Ovary (tissue), 9 donors: ENCODE results near the gene EFNA5. TPM values are rescaled to one million over a fixed set of nuclear protein-coding genes. Genes with fewer than 3 reads are reported as not detected.

Experiments
- DNase-seq, 5 donors: peaks; one replicate each; pipeline ENCODE4 v3.0.0-alpha.2; 2019 to 2020
- H3K27ac ChIP-seq, 2 donors: fragments of 200-600 bp; one replicate each; pipeline versions ENCODE4 v1.5.1 to v1.8.0; 2019 to 2022
- H3K27me3 ChIP-seq: fragments of 200-600 bp; one replicate; pipeline ENCODE4 v1.8.0; 2022
- H3K36me3 ChIP-seq: fragments of 200-600 bp; sonication (generic); one replicate; pipeline ENCODE4 v1.5.1; 2019
- H3K4me1 ChIP-seq: one replicate; pipeline ENCODE4 v1.8.1; 2013; ENCODE audit warnings: mild to moderate bottlenecking, moderate library complexity; ENCODE audit not compliant: insufficient read depth
- H3K4me3 ChIP-seq: fragments of 200-600 bp; sonication (generic); one replicate; pipeline ENCODE4 v1.5.1; 2017
- H3K9me3 ChIP-seq, 2 donors: fragments of 200-600 bp in 1 of 2; sonication (generic) in 1 of 2; one replicate each; pipeline versions ENCODE4 v1.5.1 to v1.8.1; 2013 to 2019; ENCODE audit warnings: mild to moderate bottlenecking in 1 of 2, moderate library complexity in 1 of 2
- CTCF ChIP-seq, 3 donors: fragments of 450-650 bp in 2 of 3; fragments of 200-600 bp in 1 of 3; IDR thresholded peaks; one replicate each; pipeline versions ENCODE4 v1.5.1 to v1.8.0; 2016 to 2022; ENCODE audit warnings: antibody characterized with exemption in 3 of 3, mild to moderate bottlenecking in 1 of 3
- EP300 ChIP-seq: sonication (generic); formaldehyde crosslinking; IDR thresholded peaks from one replicate; pipeline ENCODE4 v1.6.1; 2017; ENCODE audit warnings: antibody characterized with exemption
- POLR2A ChIP-seq: fragments of 450-650 bp; IDR thresholded peaks from one replicate; pipeline ENCODE4 v1.6.1; 2017; ENCODE audit warnings: antibody characterized with exemption, mild to moderate bottlenecking, moderate library complexity
- WGBS, 3 donors: extraction: QIAGEN DNeasy Blood & Tissue Kit in 1 of 3; methylation state at CpG; one replicate each; pipeline versions ENCODE4 v1.1.5 to v1.1.7; 2013 to 2017; 5-methylcytosine and 5-hydroxymethylcytosine counted together
- intact Hi-C, 4 donors: fragments of 100-400 bp; cut with DNase I; formaldehyde crosslinking; loops; one replicate each; pipeline versions ENCODE4 v1.11.0 to v1.15.1; 2022 to 2023
- polyA plus RNA-seq, 2 donors: library from polyadenylated mRNA; stranded (reverse); fragments of 200-250 nt in 1 of 2; fragments of 350-450 nt in 1 of 2; fragmentation: Illumina TruSeq in 1 of 2; extraction: RNeasy Lipid Tissue Mini Kit (QIAGEN cat#74804) in 1 of 2; gene quantifications; one replicate each; pipeline ENCODE4 v1.2.3, GENCODE V29; 2013 to 2014
- total RNA-seq, 7 donors: library from RNA; depleted of rRNA in 2 of 7; stranded (reverse); fragments of >200 nt in 2 of 7; fragmentation: NEBNext Ultra II Directional in 3 of 7; extraction: Animal tissue kit (Norgen Biotek cat#: 25700) in 3 of 7; gene quantifications; one replicate each; pipeline versions ENCODE4 v1.1.0 to v1.2.4, GENCODE V29; 2016 to 2023
- donor health status: DM: no; HTN: no; CAD: no; lungs with moderate emphysema.
- donor health status: DM: no; HTN: no; CAD: no.
- donor health status: Bipolar disorder and iron deficiency.
- donor health status: DM: yes; HTN: yes; CAD: no.
- donor health status: DM: no; HTN: no; CAD: no.
- donor health status: DM: yes; HTN: yes; CAD: no.

The EFNA5 gene
- total and polyA plus RNA-seq, 9 donors = 1.5 to 20.6 (median 7.7) TPM

GRCh38 chr5:107400328-107400727 lies 270.4 kb downstream of the EFNA5 start:
- H3K36me3 ChIP-seq = no peaks in the 10 kb centered on the region
- no peak for DNase-seq
- no peaks in the 10 kb centered on the region for H3K9me3 ChIP-seq
- 94 to 98% (median 95%) methylated on average over 2 of the region's 2 CpGs for WGBS, 3 donors
- H3K27me3 ChIP-seq = no peaks in the 10 kb centered on the region
- no peak overlapping the region for H3K4me3 ChIP-seq
- no peak overlapping the region for H3K27ac ChIP-seq
- TF ChIP-seq CTCF (IDR thresholded peaks at IDR 0.05) = no peak
- TF ChIP-seq EP300 = no peak
- TF ChIP-seq POLR2A = no peak
- intact Hi-C loops = no loop called here
- peaks cover 3% of the 10 kb centered on the region for H3K4me1 ChIP-seq

- intact Hi-C loops = no loop called here
- no peak for TF ChIP-seq CTCF (IDR thresholded peaks at IDR 0.05)
- TF ChIP-seq EP300 = no peak
- TF ChIP-seq POLR2A = no peak
- no peaks in the 10 kb centered on the region for H3K27me3 ChIP-seq
- no peak overlapping the region for H3K27ac ChIP-seq
- H3K9me3 ChIP-seq = no peaks in the 10 kb centered on the region
- no peak overlapping the region for H3K4me3 ChIP-seq
- WGBS, 3 donors = 90 to 97% (median 92%) methylated on average over 3 of the region's 3 CpGs
- DNase-seq = no peak
- peaks cover 3% of the 10 kb centered on the region for H3K4me1 ChIP-seq
- no peaks in the 10 kb centered on the region for H3K36me3 ChIP-seq
Observed at GRCh38 chr5:107398703-107399102, 272.0 kb downstream of the EFNA5 start.

GRCh38 chr5:107396351-107396690 lies 274.4 kb downstream of the EFNA5 start:
- no peak for DNase-seq
- H3K27ac ChIP-seq = no peak overlapping the region
- H3K4me3 ChIP-seq = no peak overlapping the region
- TF ChIP-seq EP300 (no peak), POLR2A (no peak), CTCF (IDR thresholded peaks at IDR 0.05) (no peak)
- intact Hi-C loops = no loop called here
- H3K27me3 ChIP-seq = no peaks in the 10 kb centered on the region
- no peaks in the 10 kb centered on the region for H3K9me3 ChIP-seq
- no peaks in the 10 kb centered on the region for H3K36me3 ChIP-seq
- H3K4me1 ChIP-seq = no peaks in the 10 kb centered on the region
- WGBS, 3 donors = 94 to 100% (median 100%) methylated on average over 1 of the region's 1 CpG

- intact Hi-C loops = no loop called here
- H3K36me3 ChIP-seq = no peaks in the 10 kb centered on the region
- no peak overlapping the region for H3K27ac ChIP-seq
- H3K9me3 ChIP-seq = no peaks in the 10 kb centered on the region
- no peaks in the 10 kb centered on the region for H3K27me3 ChIP-seq
- 42 to 64% (median 49%) methylated on average over 5 of the region's 5 CpGs for WGBS, 3 donors
- H3K4me1 ChIP-seq = no peaks in the 10 kb centered on the region
- no peak for DNase-seq
- no peak for TF ChIP-seq CTCF (IDR thresholded peaks at IDR 0.05)
- TF ChIP-seq POLR2A = no peak
- no peak for TF ChIP-seq EP300
- no peak overlapping the region for H3K4me3 ChIP-seq
Observed at GRCh38 chr5:107395632-107396350, 274.9 kb downstream of the EFNA5 start.
